GM19455 (cell line): Measurements from ENCODE around the gene LCE3A.

Source experiments
- ATAC-seq: cut with Tn5 transposase; IDR thresholded peaks from one replicate; pipeline ENCODE4 v1.9.1; 2021; ENCODE audit not compliant: unreplicated experiment

Gene LCE3A

GRCh38 chr1:152577168-152577567 is 45.7 kb downstream of the LCE3A start:
- no peak for ATAC-seq
